IPS-NIHi11 (cell line): Measurements from ENCODE around the gene UAP1L1.
"Not testable (repeated sequence)": the region's sequence is repeated elsewhere in the genome, so short reads cannot be mapped to it uniquely, and the experiment has no call there.

Source experiments
- DNase-seq: peaks from one replicate; pipeline ENCODE4 v3.0.0; 2012; ENCODE audit warnings: mixed read lengths, low spot score

The UAP1L1 gene, protein sequence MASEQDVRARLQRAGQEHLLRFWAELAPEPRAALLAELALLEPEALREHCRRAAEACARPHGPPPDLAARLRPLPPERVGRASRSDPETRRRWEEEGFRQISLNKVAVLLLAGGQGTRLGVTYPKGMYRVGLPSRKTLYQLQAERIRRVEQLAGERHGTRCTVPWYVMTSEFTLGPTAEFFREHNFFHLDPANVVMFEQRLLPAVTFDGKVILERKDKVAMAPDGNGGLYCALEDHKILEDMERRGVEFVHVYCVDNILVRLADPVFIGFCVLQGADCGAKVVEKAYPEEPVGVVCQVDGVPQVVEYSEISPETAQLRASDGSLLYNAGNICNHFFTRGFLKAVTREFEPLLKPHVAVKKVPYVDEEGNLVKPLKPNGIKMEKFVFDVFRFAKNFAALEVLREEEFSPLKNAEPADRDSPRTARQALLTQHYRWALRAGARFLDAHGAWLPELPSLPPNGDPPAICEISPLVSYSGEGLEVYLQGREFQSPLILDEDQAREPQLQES

DNA sequence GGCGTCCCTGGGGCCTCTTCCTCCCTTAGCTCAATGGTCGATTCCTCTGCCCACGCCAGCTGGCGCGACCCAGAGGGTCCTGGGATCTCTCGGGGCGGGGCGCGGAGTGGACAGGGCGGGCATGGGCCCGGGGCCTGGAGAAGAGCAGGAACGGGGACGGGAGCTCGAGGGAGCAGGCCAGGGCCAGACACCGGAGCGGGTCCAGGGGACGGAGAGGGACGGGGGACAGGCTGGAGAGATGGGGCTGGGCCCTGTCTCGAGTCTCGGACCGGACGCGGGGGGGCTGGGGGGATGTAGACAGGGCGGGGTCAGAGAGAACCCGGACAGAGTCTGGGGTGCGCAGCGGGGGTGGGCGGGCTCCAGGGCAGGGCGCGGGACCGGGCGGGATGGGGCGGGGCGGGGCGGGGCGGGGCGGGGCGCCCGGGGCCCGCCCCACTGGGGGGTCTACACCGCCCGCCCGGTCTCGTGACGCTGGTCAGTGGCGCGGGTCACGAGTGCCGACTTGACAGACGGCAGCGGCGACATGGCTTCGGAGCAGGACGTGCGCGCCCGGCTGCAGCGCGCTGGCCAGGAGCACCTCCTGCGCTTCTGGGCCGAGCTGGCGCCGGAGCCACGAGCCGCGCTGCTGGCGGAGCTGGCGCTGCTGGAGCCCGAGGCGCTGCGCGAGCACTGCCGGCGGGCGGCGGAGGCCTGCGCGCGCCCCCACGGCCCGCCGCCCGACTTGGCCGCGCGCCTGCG lies at the start of gene UAP1L1:
UAP1L1 (plus strand) TSS at position 508 of the 738 bp plus-strand sequence; CDS start at position 524, 16 bp downstream.
- DNase-seq = peak; percentile 55

DNA sequence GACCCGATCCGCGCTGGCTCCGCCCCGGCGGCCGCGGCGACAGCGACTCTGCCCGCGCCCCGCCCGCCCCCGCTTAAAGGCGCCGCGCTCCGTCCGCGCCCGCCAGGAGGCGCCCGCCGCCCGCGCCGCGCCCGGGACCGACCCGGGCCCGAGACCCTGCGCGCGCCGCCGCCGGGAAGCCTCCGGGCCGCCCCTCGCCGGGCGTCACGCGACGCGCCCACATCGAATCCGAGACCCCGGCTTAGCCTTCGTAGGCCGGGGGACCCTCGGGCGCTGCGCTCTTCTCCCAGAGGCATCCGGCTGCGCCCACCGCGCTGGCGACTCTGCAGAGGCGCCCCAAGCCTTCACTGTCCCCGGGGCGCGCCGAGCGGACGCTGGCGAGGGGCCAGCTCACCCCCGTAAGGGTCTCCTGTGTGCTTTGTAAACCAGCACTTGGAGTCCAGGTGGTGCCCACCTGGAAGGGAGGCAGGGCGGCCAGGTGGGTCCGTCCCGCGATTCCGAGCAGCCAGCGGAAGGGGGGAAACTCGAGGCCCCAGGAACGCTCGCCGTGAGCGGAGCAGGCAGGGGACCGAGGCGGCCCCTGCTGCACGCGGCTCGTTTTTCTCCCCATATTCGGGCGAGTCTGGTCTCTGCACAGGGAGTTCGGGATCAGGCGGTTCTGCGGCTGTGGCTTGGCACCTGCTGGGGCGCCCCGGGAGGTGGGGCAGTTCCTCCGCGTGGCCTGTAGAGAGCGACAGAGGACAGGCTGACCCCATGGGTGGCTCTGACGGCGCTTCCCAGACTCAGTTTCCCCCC lies 48.9 kb upstream of the UAP1L1 start:
- peak; percentile 85 for DNase-seq

DNA sequence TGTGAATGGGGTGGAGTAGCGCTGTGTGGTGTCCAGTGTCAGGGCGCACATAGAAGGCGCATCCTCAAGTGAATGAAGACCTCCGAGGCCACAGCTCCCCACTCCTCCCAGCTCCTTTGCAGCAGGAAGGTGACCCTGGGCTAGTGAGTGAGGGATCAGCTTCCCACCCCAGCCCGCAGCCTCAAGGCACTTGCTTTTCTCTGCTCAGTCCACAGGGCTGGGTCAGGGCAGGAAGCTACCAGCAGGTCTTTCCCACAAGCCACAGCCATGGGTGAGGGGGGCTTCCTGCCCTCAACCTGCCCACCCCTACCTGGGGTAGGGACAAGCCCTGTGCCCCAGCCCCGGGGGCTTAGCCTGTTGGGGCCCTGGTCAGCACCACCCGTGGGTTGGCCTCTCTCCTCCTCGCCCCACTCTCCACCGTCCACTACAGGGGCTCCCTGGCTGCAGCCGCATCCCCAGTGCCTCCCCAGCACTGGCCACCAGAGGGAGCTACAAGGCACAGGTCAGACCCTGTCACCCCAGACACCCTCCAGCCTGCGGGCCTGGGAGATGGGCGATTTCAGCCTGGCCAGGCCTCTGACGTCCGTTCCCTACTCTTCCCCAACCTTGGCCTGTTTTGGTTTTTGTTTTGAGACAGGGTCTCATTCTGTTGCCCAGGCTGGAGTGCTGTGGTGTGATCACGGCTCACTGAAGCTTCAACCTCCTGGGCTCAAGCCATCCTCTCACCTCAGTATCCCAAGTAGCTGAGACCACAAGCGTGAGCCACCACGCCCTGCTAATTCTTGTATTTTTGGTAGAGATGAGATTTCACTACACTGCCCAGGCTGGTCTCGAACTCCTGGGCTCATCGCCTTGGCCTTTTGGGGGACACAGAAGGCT lies 48.0 kb upstream of the UAP1L1 start:
- peak; percentile 85 for DNase-seq

DNA sequence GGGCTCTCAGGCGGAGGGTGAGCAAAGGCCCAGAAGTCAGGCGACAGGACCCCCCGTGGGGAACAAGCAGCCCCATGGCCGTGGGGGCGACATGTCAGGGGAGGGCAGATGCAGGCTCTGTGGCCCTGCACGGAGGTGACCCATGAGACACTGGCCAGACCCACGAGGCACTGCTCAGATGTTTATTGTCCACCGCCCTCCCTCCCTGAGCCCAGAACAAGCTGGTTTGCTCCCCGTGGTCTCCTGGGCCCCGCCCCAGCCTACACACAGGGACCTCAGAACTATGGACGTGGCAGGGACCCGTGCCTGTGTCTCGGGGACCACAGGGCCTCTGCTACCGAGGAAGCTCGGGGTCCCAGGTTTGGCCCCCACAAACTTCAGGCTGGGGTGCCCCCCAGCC lies 47.3 kb upstream of the UAP1L1 start:
- DNase-seq = no peak

DNA sequence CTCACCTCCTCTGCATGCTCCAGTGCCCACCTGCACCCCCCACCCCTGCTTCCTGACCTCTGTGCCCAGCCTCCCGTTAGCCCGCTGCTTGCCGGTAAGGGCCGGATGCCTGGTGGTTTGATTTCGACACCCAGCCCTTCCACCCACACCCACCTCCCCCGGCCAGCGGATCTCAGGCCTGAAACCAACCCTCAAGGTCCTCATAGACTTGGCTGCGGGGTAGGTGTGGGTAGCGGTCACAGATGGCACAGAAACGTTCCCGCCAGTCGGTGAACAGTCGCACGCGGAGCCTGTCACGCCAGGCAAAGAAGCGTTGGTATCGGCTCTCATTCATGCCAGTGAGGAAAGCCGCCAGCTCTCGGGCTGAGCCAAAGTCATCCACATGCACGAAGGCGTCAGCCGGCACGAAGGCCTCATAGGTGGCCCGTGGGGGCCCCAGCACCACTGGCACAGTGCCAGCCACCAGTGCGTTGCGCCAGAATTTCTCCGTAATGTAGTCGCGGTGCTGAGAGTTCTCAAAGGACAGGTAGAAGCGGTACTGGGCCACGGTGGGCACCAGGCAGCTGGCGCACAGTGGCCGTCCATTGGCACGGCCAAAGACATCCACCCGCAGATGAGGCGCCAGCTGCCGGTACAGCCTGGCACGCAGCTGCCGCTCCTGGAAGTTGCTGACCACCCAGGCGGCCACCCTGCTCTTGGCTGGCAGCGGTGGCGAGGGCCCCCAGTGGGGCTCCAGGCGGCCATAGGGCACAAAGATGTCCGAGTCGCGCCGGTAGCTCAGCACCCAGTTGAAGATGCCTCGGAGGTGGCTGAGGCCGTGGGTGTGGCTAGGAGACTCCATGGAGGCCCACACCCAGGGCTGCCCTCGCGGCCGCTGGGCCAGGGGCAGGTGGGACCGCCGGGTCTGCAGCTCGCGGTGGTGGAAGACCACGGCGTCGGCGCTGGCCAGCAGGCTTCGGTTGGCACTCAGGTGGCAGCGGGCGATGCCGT lies 46.5 kb upstream of the UAP1L1 start:
- DNase-seq = no peak

DNA sequence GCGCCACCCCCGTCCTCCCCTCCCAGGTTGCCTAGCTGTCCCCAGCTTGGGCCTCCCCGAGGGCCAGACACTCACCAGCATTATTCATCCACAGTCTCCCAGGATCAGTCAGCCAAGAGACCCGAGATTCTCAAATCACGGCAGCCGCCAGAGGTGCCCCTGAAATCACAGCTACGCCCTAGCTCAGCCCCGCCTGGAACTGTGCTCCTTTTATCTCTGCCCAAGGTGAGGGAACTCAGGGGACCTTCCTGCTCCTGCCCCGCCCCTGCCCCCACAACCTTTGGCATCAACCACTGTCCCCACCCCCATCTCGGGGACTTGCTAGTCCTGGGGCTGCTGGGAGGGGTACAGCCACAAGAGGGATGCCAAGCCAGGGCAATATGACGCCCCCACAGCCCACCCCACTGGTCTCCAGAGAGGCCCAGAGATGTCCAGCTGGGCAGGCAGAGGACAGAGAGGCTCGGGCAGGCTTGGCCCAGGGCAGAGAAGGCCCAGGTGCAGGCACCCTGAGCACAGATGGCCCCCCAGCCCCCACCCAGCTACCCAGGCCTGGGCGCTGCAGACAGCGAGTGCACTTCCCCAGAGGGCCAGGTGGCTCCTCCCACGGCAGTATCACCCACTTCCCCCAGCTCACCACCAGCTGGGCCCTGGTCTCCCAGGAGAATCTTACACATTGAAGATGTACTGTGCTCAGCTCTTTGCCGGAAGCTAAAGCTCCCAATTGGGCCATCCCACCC lies 45.2 kb upstream of the UAP1L1 start, which contains the start of gene FUT7:
FUT7 (minus strand) TSS at position 185 of the 737 bp plus-strand sequence; CDS start at position 88, 97 bp downstream.
- DNase-seq = no peak

DNA sequence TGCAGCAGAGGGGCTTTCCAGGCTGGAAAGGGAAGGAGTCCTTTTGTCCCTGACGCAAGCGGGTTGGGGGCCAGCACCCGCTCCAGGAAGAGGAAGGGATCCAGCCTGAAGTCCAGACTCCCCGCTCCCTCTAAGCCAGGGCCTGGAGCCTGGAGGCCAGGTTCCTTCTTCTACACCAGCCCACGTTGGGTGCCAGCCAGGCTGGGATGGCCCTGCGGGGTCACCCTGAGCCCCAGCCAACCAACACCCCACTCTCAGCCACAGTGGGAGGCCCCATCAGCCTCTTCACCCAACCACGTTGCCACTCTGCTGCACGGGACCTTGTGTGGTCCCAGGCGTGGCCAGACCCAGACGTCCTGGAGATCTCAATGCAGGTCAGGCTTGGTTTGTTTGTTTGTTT lies 44.5 kb upstream of the UAP1L1 start:
- no peak for DNase-seq

DNA sequence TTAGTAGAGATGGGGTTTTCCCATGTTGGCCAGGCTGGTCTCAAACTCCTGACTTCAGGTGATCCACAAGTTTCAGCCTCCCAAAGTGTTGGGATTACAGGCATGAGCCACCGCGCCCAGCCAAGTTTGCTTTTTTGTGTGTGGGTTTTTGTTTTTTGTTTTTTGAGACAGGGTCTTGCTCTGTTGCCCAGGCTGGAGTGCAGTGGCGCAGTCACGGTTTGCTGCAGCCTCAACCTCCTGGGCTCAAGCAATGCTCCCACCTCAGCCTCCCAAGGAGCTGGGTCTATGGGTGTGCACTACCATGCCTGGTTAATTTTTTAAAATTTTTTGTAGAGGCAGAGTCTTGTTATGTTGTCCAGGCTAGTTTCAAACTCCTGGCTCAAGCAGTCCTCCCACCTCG lies 43.8 kb upstream of the UAP1L1 start:
- not testable (repeated sequence) for DNase-seq

DNA sequence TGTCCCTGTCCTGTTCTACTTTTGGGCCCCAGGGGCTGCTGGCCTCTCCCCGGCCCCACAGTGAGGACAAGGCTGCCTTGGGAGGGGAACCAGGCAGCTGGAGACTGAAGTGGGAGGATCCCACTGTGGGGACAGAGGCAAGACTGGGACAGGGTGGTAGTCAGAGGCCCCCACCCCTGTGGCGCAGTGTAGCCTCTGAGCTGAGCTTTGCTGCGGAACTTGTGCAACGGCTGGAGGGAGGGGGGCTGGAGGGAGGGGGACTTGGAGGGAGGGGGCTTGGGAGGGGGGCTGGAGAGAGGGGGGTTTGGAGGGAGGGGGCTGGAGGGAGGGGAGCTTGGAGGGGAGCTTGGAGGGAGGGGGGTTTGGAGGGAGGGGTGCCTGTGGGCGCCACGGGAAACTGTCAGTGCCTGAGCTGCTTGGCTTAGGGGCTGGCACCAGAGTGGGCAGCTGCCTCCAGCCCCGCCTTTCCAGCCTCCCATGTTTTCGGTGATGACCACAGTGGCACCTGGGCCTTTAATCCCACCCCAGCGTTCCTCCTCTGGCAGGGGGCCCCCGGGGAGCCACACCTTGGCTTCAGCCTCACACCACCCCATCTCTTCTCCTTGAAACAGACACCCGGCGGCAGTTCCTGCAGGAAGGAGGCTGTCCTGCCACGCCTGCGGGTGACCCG lies 43.1 kb upstream of the UAP1L1 start:
- no peak for DNase-seq

DNA sequence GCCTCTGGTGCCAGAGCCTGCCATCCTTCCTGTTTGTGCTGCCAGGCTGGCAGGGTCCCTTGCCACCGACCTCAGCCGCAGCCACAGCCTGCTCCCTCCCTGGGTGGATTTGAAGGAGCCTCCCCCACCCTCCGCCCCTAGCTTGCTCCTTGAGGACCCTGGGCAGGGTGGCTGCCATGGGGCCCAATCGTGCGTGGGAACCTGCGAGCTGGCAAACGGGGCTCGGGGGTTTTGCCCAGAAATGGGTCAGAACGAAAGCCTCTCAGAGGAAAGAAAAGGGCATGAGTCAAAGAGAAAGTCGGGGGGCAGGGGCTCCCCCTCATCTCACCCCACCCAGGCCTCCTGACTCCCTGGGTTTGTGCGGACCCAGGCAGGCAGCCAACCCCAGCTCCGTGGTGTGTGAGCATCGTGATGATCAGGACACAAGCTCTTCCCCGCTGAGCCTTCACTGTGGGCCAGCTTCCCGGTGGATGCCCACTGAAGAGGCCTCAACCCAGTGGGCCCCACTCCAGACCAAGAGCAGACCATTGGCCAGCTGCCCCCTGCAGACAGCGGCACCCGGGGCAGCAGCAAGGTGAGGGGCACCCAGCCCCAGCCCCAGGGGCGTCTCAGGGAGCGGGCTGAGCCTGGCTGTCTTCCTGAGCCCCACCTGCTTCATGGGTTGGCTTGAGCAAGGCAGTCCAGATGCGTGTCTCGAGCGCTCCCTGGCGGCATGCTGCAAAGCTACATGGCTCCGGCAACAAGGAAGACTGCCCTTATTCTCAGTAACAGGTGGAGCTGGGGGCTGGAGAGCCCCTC lies 42.4 kb upstream of the UAP1L1 start:
- DNase-seq = peak; percentile 92

DNA sequence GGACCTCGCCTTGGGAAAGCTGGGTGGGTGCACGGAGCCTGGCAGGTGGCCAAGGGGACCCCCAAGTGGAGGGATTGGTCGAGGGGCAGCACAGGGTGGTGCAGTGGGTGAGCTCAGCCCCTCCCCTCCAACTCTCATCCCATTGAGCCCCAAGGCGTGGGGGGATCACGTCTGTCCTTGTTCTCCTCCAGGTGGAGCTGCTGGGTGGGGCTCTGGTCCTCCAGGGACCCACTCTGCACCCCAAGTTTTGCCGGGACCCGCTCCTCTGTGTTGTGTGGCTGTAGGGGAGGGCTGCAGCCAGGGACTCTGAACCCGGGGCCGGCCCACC lies 41.8 kb upstream of the UAP1L1 start:
- DNase-seq = peak; percentile 67

DNA sequence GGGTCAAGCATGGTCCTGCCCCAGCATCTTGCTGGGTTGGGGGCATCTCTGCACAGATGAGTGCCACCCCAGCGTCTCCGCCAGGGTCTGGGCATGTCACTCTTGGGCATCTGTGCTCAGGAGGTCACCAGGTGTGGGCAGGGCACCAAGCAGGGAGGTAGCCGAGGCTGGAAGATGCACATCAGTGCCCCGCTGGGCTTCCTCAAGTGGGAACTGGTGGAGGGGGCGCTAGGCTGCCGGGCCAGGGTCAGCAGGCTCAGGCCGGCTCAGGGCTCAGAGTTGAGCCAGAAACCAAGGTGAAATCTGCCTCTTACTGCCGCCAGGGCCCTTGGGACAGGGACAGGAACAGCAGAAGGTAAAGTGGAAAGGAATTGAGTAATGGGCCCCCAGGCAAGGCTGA lies 41.4 kb upstream of the UAP1L1 start:
- DNase-seq = no peak

DNA sequence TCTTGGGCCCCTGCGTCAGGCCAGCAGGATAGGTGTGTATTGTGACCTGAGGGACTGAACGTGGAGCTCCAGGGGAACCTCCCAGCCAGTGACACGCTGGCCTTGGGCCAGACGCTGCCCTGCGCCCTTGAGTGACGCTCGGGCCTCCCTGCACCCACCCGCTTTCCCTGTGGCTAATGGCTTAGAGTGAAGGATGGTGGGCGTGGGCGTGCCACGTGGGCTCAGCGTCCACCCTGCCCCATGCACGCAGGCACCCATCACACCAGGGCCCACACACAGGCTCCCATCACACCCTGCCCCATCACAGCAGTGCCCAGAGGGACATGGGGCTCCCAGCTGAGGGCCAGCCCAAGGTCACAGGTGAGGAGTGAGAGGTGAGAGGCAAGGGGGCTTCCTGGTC lies 40.3 kb upstream of the UAP1L1 start:
- no peak for DNase-seq

DNA sequence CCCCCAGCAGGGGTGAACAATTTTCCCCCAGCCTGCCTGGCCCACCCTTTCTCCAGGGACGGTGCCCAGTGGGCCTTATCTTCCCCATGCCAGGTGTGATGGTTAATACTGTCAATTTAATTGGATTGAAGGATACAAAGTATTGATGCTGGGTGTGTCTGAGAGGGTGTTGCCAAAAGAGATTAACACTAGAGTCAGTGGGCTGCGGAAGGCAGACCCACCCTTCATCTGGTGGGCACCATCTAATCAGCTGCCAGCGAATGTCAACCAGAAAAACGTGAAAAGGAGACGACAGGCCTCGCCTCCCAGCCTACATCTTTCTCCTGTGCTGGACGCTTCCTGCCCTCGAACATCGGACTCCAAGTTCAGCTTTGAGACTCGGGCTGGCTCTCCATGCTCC lies 39.8 kb upstream of the UAP1L1 start:
- no peak for DNase-seq

DNA sequence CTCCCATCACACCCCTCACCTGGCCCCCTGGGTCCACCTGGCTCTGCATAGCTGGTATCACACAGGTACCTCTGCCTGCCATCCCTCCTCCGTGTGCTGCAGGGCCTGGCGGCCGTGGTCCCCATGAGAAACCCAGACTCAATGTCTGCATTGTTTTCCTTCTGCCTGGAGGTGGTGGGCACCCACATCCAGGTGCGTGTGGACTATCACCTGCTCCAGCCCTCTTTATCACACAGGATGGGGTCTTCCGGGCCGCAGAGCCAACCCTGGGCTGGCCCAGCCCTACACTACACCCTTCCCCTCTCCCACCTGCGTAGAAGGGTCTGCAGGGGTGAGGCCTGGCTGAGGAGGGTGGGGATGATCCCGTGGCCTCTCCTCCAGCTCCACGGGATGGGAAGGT lies 38.4 kb upstream of the UAP1L1 start:
- DNase-seq = no peak

DNA sequence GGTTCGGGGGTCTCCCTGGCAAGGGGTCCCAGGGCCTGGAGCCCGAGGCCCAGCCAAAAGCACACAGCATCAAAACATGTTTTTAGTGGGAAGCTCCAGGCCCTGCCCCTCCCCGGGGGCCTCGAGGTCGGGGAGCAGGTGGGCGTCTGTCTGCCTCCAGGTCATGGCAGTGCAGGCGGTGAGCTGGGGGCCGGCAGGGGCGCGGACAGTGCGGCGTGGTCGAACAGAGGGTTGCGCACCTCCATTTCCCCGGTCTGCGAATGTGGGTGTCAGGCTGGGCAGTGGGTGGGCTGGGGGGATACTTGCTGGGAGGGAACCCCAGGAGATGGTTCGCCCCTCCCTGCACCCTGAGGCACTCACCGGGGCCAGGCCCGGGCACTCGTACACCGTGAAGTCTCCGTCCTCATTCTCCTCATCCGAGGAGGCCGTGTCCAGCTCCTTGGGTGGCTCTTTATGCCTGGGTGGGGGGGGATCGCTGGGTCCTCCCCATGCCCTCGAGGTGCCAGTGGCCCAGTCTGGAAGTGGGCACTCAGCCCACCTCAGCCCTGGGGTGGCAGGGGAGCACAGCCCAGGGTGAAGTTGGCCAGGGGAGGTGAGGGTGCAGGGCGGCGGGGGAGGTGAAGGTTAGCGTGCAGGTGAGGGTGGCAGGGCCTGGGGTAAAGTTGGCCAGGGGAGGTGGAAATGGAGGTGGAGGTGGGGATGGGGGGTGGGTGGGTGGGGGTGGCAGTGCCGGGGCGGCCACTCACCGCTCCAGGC lies 37.5 kb upstream of the UAP1L1 start:
- DNase-seq = no peak

DNA sequence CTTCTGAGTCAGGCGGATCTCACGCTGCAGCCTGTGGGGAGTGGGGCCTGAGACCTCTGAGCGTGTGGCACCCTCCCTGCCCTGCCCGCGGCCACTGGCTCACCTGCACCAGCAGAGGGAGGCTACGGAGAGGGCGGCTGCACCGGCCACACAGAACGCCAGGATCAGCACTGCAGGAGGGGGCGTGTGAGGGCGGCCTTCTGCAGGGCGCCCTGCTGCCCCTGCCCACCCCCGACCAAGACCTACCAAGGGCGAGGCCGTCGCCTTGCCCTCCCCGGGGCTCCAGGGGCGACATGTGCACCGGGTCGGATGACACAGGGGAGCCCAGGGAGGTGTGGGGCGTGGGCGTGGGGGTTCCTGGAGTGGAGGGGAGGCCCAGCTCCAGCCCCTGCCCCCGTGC lies 36.7 kb upstream of the UAP1L1 start:
- DNase-seq = no peak
